IPS DF 4.7 (cell line): ENCODE results near the gene XK.
"Not testable (repeated sequence)": the region's sequence is repeated elsewhere in the genome, so short reads cannot be mapped to it uniquely, and the experiment has no call there.

Source experiments
- DNase-seq: peaks from one replicate; pipeline ENCODE4 v3.0.0-alpha.2; 2013; ENCODE audit warnings: low spot score; ENCODE audit errors: extremely low read depth

Gene XK

GRCh38 chrX:37752936-37753335 lies 67.3 kb downstream of the XK start:
- DNase-seq, result no peak

DNA sequence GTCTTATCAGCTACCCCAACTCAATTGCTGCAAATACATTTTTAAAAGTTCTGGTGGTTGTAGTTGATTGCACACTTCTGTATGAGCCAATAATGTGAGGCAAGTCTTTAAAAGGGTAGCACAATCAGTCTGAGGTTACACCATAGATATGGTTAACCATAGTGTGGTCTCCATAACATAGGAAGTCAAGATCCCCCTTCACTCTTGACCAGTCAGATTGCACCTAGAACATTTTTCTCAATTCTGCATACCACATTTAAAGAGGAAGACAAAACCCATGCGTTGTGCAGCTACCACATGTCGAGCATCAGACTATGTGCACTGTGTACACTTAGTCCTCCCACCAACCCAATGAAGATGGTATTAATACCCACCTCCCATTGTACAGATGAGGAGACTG lies 67.8 kb downstream of the XK start:
- DNase-seq, result no peak

- DNase-seq, result no peak
These were observed 68.9 kb downstream of the XK start for GRCh38 chrX:37754516-37754915.

DNA sequence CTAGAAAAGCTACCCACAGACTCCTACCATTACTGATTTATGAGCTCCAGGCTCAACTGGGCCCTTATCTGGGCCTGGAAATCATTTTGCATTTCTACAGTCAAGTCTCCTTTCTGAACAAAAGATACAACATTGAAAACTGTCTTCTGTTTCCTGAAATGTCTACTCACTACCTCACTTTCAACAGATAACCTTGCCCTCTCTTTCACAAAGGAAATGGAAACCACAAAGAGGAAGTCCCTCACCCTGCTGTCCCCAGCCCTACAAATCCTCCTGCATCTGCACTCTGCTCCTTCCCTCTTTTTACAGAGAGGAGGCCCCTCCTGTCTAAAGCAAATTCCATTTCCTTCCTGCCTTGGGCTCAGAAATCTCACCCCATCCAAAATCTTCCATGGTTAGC lies 69.4 kb downstream of the XK start:
- no peak for DNase-seq

- DNase-seq, result no peak
These were observed 71.5 kb downstream of the XK start for GRCh38 chrX:37757082-37757481.

DNA sequence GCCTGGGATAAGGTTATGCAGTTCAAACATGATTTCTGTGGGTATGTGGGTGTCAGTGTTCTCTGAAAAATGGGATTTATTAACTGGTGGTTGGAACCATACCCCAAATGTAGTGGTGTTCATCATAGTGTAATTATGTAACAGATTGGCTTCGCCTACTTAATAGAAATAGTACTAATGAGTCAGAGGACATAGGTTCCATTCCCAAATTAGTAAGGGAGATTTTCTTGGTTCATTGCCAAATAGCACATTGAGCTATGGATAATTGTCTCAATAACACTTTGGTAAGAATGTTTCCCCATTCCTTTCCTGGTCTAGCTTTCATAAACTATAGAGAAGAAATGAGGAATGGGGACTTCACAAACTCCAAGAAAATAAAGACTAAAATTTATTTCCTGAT lies 73.8 kb downstream of the XK start:
- DNase-seq, result no peak

DNA sequence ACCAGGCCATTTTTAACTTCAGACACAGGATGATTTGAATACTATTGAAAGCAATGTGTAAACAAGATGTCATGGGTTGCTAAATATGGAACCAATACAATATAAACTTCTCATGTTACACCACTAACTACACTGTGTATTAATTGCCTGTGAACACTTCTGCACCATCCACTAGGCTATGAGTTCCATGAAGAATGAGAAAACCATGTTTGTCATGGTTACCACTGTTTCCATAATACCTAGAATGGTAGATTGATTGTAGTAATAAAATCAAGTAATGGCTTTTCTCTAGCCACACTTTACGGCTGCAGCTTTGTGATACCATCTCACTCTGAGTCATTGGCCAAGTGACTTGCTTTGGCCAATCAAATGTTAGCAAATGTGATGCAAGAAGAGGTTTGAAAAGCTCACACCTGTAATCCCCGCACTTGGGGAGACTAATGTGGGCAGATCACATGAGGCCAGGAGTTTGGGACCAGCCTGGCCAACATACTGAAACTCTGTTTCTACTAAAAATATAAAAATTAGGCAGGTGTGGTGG lies 74.4 kb downstream of the XK start:
- no peak for DNase-seq

DNA sequence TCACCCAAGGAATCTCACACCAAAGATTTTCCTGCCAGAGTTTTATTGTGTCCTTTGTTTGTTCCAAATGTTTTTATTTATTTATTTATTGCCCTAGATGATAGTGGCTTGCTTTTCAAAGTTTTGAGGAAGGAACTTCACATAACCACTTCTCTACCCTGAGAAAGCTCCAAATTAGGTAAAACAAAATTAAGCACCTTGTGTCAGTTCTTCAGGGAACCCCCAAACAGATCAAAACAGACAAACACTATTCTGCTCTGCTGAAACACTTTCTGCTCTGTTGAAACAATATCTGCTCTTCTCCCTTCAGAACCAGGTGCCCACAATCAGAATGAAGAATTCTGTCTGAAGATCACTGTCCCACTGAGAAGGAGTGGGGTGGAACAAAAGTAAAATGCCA lies 77.8 kb downstream of the XK start:
- no peak for DNase-seq

DNA sequence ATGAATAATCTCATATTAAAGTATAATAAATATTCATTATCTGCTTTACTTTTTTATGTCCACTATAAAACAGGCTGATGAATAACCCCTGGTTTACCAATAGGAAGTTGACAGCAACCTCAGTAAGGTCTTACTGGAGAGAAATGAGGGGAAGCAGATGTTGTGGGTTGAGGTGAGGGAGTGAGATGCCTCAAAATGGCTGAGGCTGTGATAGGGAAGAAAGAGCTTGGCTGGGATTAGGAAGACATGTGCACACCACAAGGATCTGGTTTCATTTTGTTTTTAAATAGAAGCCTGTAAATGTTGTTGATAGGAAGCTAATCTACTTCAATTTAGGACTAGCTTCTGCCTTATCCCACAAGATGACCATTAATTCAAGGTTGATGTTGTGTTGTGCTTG lies 79.9 kb downstream of the XK start:
- no peak for DNase-seq

- no peak for DNase-seq
These were observed 81.8 kb downstream of the XK start for GRCh38 chrX:37767430-37767829.

DNA sequence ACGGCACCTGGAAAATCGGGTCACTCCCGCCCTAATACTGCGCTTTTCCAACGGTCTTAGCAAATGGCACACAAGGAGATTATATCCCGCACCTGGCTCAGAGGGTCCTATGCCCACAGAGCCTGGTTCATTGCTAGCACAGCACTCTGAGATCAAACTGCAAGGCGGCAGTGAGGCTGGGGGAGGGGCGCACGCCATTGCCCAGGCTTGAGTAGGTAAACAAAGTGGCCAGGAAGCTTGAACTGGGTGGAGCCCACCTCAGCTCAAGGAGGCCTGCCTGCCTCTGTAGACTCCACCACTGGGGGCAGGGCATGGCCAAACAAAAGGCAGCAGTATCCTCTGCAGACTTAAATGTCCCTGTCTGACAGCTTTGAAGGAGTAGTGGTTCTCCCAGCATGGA lies 83.3 kb downstream of the XK start:
- not testable (repeated sequence) for DNase-seq

- DNase-seq, result no peak
These were observed 90.8 kb downstream of the XK start for GRCh38 chrX:37776283-37776986.

DNA sequence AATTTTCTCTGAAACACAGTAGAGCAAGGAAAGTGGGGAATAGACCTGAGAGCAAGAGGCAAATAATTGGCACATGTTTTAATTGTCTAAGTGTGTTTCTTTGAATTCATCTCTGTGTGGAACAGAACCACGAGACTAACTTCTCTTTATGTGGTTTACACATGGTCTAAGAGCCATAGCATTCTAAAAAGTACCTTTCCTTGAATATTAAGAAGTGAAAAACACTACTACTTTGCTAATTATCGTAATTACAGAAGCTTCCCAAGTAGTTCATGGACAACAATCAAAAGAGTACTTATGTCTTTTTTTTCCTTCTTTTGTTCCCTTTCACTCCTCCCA lies 91.4 kb downstream of the XK start:
- DNase-seq, result no peak

DNA sequence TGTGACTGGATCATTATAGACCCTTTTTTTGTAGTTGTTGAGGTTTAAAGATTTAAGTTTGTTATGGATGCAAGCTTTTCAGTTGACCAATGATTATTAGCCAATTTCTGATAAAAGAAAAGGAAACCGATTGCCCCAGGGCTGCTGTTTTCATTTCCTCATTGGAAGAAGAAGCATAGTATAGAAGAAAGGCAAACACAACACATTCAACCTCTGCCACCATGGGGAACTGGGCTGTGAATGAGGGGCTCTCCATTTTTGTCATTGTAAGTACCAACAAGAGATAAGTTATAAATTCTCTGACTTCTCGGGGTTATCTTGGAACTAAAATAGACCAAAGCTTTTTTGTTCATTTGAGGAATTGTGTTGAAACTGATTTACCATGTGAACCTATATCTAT lies 94.3 kb downstream of the XK start, which contains the start of gene CYBB:
TSS of gene CYBB (plus strand) at position 203 of the 400 bp plus-strand sequence. CDS start at position 222, 19 bp downstream.
- no peak for DNase-seq

DNA sequence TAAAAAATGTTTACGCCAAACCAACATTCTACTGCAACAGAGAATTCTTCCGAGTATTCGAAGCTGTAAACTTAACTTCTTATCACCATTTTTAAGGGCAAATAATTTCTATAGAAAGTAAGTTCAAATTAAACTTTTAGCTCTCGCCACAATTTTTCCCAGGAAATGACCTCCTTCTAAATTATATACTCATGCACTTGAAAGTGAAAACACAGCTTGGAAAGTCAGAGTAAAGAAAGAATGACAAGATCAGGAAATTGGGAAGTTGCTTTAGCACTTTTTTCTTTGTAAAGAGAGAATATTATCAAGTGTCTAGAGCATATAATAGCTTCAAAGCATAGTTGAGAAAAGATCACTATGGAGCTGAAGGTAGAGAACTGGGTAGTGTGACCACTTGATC lies 95.5 kb downstream of the XK start:
- DNase-seq, result no peak
